Measurements from ENCODE around the gene TPSAB1. TPM values are rescaled to one million over a fixed set of nuclear protein-coding genes. Genes with fewer than 3 reads are reported as not detected.
A peak's percentile ranks its signal among the peaks of the same experiment; 100 is the strongest.

TPSAB1 gene
- total and polyA plus RNA-seq, 7 experiments from 2014 or later = 3.2 to 10.2 TPM; not detected in 5

GRCh38 chr16:1275791-1276579 is 35.5 kb downstream of the TPSAB1 start:
- no peak overlapping the region for H3K4me3 ChIP-seq (ENCODE audit: low read length)
- ATAC-seq = no peak
- ChIA-PET POLR2A (no interaction called here), CTCF (no interaction called here)
- peaks cover 2 to 29% (median 17%) of the 10 kb centered on the region in 5 donors for H3K27me3 Mint-ChIP-seq
- intact Hi-C loops (cut with micrococcal nuclease) = no loop called here
- H3K4me1 ChIP-seq (ENCODE audit: control insufficient read depth in 2 of 2, insufficient read depth in 2 of 2, low read length in 2 of 2) = no peaks in the 10 kb centered on the region
- no peaks in the 10 kb centered on the region for H3K9me3 Mint-ChIP-seq
- H3K36me3 ChIP-seq (ENCODE audit: control insufficient read depth in 2 of 3, insufficient read depth in 3 of 3, low read length in 3 of 3) = no peaks in the 10 kb centered on the region
- no peak overlapping the region for H3K27ac Mint-ChIP-seq
- peaks cover 0 to 9% (median 0%) of the 10 kb centered on the region in 7 donors for H3K4me1 Mint-ChIP-seq
- H3K9me3 ChIP-seq (ENCODE audit: control insufficient read depth in 2 of 3, low read length in 3 of 3) = no peaks in the 10 kb centered on the region
- DNase-seq = no peak
- no peak overlapping the region for H3K27ac ChIP-seq (ENCODE audit: low read depth, low read length)
- peak overlapping the region in 1 of 10 donors; percentile 51 for H3K4me3 Mint-ChIP-seq
- no peaks in the 10 kb centered on the region for H3K36me3 Mint-ChIP-seq
- no peaks in the 10 kb centered on the region for H3K27me3 ChIP-seq (ENCODE audit: control insufficient read depth in 2 of 2, insufficient read depth in 2 of 2, low read length in 2 of 2)

DNA sequence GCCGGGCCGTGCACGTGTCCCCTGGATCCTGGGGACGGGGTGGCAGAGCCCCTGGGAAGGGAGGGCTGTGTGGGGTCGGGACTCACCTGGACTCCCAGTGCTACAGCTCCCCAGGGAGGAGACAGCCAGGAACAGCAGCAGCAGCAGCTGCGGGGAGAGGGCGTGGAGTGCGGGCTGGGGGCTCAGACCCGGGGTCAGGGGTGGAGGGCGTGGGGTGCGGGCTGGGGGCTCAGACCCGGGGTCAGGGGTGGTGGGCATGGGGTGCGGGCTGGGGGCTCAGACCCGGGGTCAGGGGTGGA is 36.0 kb downstream of the TPSAB1 start:
- no peak for ATAC-seq
- peaks cover 0 to 5% (median 0%) of the 10 kb centered on the region in 7 donors for H3K4me1 Mint-ChIP-seq
- no peak overlapping the region for H3K27ac Mint-ChIP-seq
- Histone ChIP-seq H3K27me3 (ENCODE audit: control insufficient read depth in 2 of 2, insufficient read depth in 2 of 2, low read length in 2 of 2) (no peaks in the 10 kb centered on the region), H3K9me3 (ENCODE audit: control insufficient read depth in 2 of 3, low read length in 3 of 3) (no peaks in the 10 kb centered on the region), H3K27ac (ENCODE audit: low read depth, low read length) (no peak overlapping the region), H3K36me3 (ENCODE audit: control insufficient read depth in 2 of 3, insufficient read depth in 3 of 3, low read length in 3 of 3) (no peaks in the 10 kb centered on the region), H3K4me3 (ENCODE audit: low read length) (no peak overlapping the region), H3K4me1 (ENCODE audit: control insufficient read depth in 2 of 2, insufficient read depth in 2 of 2, low read length in 2 of 2) (no peaks in the 10 kb centered on the region)
- CTCF ChIA-PET = no interaction called here
- POLR2A ChIA-PET = no interaction called here
- H3K4me3 Mint-ChIP-seq = no peak overlapping the region
- H3K27me3 Mint-ChIP-seq = peaks cover 2 to 28% (median 15%) of the 10 kb centered on the region in 5 donors
- no peaks in the 10 kb centered on the region for H3K9me3 Mint-ChIP-seq
- H3K36me3 Mint-ChIP-seq = no peaks in the 10 kb centered on the region
- intact Hi-C loops (cut with micrococcal nuclease) = no loop called here
- DNase-seq = no peak

DNA sequence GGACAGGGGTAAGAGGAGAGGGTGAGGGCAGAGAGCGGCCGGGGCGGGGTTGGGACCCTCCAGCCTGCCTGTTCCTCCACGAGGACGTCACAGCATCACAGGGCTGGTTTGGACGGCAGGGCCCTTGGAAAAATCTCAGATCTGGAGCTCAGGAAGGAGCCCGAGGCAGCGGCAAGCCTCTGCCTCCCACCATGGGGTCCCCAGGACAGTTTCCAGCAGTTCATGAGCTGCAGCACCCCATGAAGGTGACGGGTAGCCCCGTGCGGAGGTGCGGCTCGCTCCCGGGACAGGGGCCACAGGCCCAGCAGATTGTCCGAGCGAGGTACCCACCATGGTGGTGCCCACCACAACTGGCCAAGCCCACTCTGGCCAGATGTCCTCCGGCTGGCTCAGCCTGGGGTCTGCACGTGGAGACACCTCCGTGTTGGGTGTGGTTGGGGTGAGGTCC is 36.7 kb downstream of the TPSAB1 start:
- no peak overlapping the region for H3K4me3 ChIP-seq (ENCODE audit: low read length)
- no peaks in the 10 kb centered on the region for H3K9me3 Mint-ChIP-seq
- H3K4me1 Mint-ChIP-seq = peaks cover 0 to 5% (median 0%) of the 10 kb centered on the region in 7 donors
- DNase-seq (no peak), ATAC-seq (no peak)
- POLR2A ChIA-PET = no interaction called here
- H3K27ac ChIP-seq (ENCODE audit: low read depth, low read length) = no peak overlapping the region
- no peak overlapping the region for H3K4me3 Mint-ChIP-seq
- no peaks in the 10 kb centered on the region for H3K9me3 ChIP-seq (ENCODE audit: control insufficient read depth in 2 of 3, low read length in 3 of 3)
- no peaks in the 10 kb centered on the region for H3K4me1 ChIP-seq (ENCODE audit: control insufficient read depth in 2 of 2, insufficient read depth in 2 of 2, low read length in 2 of 2)
- H3K27me3 ChIP-seq (ENCODE audit: control insufficient read depth in 2 of 2, insufficient read depth in 2 of 2, low read length in 2 of 2) = no peaks in the 10 kb centered on the region
- H3K36me3 ChIP-seq (ENCODE audit: control insufficient read depth in 2 of 3, insufficient read depth in 3 of 3, low read length in 3 of 3) = no peaks in the 10 kb centered on the region
- H3K27me3 Mint-ChIP-seq = peaks cover 2 to 28% (median 15%) of the 10 kb centered on the region in 5 donors
- H3K27ac Mint-ChIP-seq = no peak overlapping the region
- intact Hi-C loops (cut with micrococcal nuclease) = no loop called here
- no peaks in the 10 kb centered on the region for H3K36me3 Mint-ChIP-seq
- CTCF ChIA-PET = no interaction called here

- no peaks in the 10 kb centered on the region for H3K9me3 ChIP-seq (ENCODE audit: control insufficient read depth in 2 of 3, low read length in 3 of 3)
- no peaks in the 10 kb centered on the region for H3K27me3 ChIP-seq (ENCODE audit: control insufficient read depth in 2 of 2, insufficient read depth in 2 of 2, low read length in 2 of 2)
- Mint-ChIP-seq H3K27ac (no peak overlapping the region), H3K4me3 (no peak overlapping the region), H3K4me1 (peaks cover 0 to 5% (median 0%) of the 10 kb centered on the region in 7 donors), H3K27me3 (peaks cover 1 to 26% (median 14%) of the 10 kb centered on the region in 5 donors), H3K36me3 (no peaks in the 10 kb centered on the region), H3K9me3 (no peaks in the 10 kb centered on the region)
- H3K27ac ChIP-seq (ENCODE audit: low read depth, low read length) = no peak overlapping the region
- no peak for DNase-seq
- H3K4me1 ChIP-seq (ENCODE audit: control insufficient read depth in 2 of 2, insufficient read depth in 2 of 2, low read length in 2 of 2) = no peaks in the 10 kb centered on the region
- H3K36me3 ChIP-seq (ENCODE audit: control insufficient read depth in 2 of 3, insufficient read depth in 3 of 3, low read length in 3 of 3) = no peaks in the 10 kb centered on the region
- no peak for ATAC-seq
- CTCF ChIA-PET = no interaction called here
- intact Hi-C loops (cut with micrococcal nuclease) = no loop called here
- H3K4me3 ChIP-seq (ENCODE audit: low read length) = no peak overlapping the region
- POLR2A ChIA-PET = no interaction called here
Measured at GRCh38 chr16:1277617-1278282, 37.2 kb downstream of the TPSAB1 start.

DNA sequence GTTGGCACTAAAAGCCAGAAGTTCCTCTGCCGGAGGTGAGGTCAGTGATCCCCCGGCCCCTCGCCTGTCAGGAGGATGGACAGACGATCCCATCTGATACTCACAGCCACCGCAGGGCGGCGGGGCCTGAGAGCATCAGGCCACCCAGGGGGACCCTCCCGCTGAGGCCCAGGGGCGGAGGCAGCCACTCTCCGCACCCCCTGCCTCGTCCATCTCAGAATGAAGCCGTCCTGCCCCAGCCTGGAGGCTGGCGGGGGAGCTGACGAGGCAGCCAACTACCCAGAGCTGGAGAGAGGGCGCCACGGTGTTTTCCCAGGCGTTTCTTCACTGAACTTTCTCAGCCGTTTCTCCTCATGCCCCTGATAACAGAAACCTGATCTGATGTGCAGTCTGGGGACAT is 38.0 kb downstream of the TPSAB1 start:
- no peak overlapping the region for H3K4me3 ChIP-seq (ENCODE audit: low read length)
- no peaks in the 10 kb centered on the region for H3K9me3 Mint-ChIP-seq
- no peaks in the 10 kb centered on the region for H3K27me3 ChIP-seq (ENCODE audit: control insufficient read depth in 2 of 2, insufficient read depth in 2 of 2, low read length in 2 of 2)
- H3K4me1 ChIP-seq (ENCODE audit: control insufficient read depth in 2 of 2, insufficient read depth in 2 of 2, low read length in 2 of 2) = no peaks in the 10 kb centered on the region
- H3K4me1 Mint-ChIP-seq = peaks cover 0 to 8% (median 0%) of the 10 kb centered on the region in 7 donors
- POLR2A ChIA-PET = no interaction called here
- H3K27ac ChIP-seq (ENCODE audit: low read depth, low read length) = no peak overlapping the region
- no peak overlapping the region for H3K4me3 Mint-ChIP-seq
- no peaks in the 10 kb centered on the region for H3K9me3 ChIP-seq (ENCODE audit: control insufficient read depth in 2 of 3, low read length in 3 of 3)
- no peak for DNase-seq
- peaks cover 0 to 19% (median 9%) of the 10 kb centered on the region in 5 donors for H3K27me3 Mint-ChIP-seq
- no peak for ATAC-seq
- H3K36me3 ChIP-seq (ENCODE audit: control insufficient read depth in 2 of 3, insufficient read depth in 3 of 3, low read length in 3 of 3) = no peaks in the 10 kb centered on the region
- H3K36me3 Mint-ChIP-seq = no peaks in the 10 kb centered on the region
- intact Hi-C loops (cut with micrococcal nuclease) = no loop called here
- no peak overlapping the region for H3K27ac Mint-ChIP-seq
- CTCF ChIA-PET = no interaction called here

DNA sequence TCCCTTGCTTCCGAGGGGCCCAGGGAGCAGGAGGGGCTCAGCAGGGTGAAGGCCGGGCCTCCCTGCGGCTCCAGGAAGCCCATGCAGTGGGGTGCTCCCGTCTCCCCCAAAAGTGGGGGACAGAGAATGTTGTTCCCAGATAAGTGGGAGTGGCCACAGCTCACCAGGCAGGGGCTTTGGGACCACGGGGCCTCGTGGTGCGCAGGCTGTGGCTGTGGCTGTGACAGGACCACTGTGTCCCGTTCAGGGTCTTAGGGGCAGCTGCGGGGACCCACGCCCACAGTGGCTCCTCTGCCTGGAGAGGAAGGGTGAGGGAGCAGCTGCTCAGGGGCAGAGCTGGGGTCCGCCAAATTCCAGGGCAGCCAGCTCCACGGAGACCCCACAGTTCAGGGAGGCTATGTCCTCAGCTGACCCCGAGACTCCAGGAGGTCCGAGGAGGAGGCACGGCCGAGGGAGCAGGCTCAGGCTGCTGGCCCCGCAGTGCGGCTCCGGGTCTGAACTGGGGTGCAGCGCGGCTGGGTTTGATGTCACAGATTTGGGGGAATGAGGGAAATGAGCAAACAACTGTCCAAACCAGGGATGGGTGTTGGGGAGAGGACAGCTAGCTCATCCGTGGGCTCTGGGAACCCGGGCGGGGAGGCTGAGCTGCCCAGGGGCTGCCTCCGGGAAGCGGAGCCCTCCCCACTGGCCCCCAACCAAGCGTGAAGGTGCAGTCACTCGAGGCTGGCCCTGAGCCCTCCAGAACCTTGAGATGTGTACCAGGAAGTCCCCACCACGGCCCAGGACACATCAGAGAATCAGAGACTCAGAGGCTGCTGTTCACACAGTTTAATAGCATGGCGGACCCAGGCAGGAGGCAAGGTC is 38.8 kb downstream of the TPSAB1 start:
- intact Hi-C loops (cut with micrococcal nuclease) = no loop called here
- ATAC-seq (no peak), DNase-seq (no peak)
- Mint-ChIP-seq H3K9me3 (no peaks in the 10 kb centered on the region), H3K36me3 (no peaks in the 10 kb centered on the region), H3K27ac (no peak overlapping the region), H3K4me3 (no peak overlapping the region), H3K4me1 (peaks cover 0 to 10% (median 0%) of the 10 kb centered on the region in 7 donors), H3K27me3 (peaks cover 0 to 17% (median 9%) of the 10 kb centered on the region in 5 donors)
- no peaks in the 10 kb centered on the region for H3K27me3 ChIP-seq (ENCODE audit: control insufficient read depth in 2 of 2, insufficient read depth in 2 of 2, low read length in 2 of 2)
- H3K9me3 ChIP-seq (ENCODE audit: control insufficient read depth in 2 of 3, low read length in 3 of 3) = no peaks in the 10 kb centered on the region
- no peak overlapping the region for H3K4me3 ChIP-seq (ENCODE audit: low read length)
- ChIA-PET POLR2A (no interaction called here), CTCF (no interaction called here)
- H3K27ac ChIP-seq (ENCODE audit: low read depth, low read length) = no peak overlapping the region
- H3K4me1 ChIP-seq (ENCODE audit: control insufficient read depth in 2 of 2, insufficient read depth in 2 of 2, low read length in 2 of 2) = no peaks in the 10 kb centered on the region
- no peaks in the 10 kb centered on the region for H3K36me3 ChIP-seq (ENCODE audit: control insufficient read depth in 2 of 3, insufficient read depth in 3 of 3, low read length in 3 of 3)

Data from naive thymus-derived CD4-positive, alpha-beta T cell (primary cell).